Smooth muscle cell (in vitro differentiated cells): ENCODE data around the gene NDUFC2. TPM values are rescaled to one million over a fixed set of nuclear protein-coding genes. Genes with fewer than 3 reads are reported as not detected.

Experiments
- DNase-seq: peaks from one replicate; lab custom pipeline; 2025; ENCODE audit not compliant: unreplicated experiment; lab: John Stamatoyannopoulos, UW
- H2AFZ ChIP-seq: fragments of 200-600 bp; sonication (generic); 2 replicates; pipeline ENCODE4 v1.6.0; 2016; ENCODE audit warnings: antibody characterized with exemption, low read depth, mild to moderate bottlenecking
- H3F3A ChIP-seq: fragments of 200-600 bp; sonication (generic); 2 replicates; pipeline ENCODE4 v1.6.0; 2017; ENCODE audit warnings: antibody characterized with exemption, low read depth
- H3K27ac ChIP-seq: fragments of 200-600 bp; sonication (generic); 2 replicates; pipeline ENCODE4 v1.5.1; 2016; ENCODE audit warnings: low read depth, mild to moderate bottlenecking
- H3K27me3 ChIP-seq: fragments of 200-600 bp; sonication (generic); 2 replicates; pipeline ENCODE4 v1.6.1; 2016; ENCODE audit warnings: low read depth, mild to moderate bottlenecking
- H3K36me3 ChIP-seq: fragments of 200-600 bp; sonication (generic); 2 replicates; pipeline ENCODE4 v1.5.1; 2016; ENCODE audit warnings: low read depth
- H3K4me1 ChIP-seq: fragments of 200-600 bp; sonication (generic); 2 replicates; pipeline ENCODE4 v1.5.1; 2016; ENCODE audit warnings: low read depth
- H3K4me2 ChIP-seq: fragments of 200-600 bp; sonication (generic); 2 replicates; pipeline ENCODE4 v1.6.0; 2016; ENCODE audit warnings: mild to moderate bottlenecking
- H3K4me3 ChIP-seq: fragments of 200-600 bp; sonication (generic); 2 replicates; pipeline ENCODE4 v1.5.1; 2016; ENCODE audit warnings: mild to moderate bottlenecking
- H3K79me2 ChIP-seq: fragments of 200-600 bp; sonication (generic); 2 replicates; pipeline ENCODE4 v1.6.0; 2016; ENCODE audit warnings: low read depth, mild to moderate bottlenecking
- H3K9ac ChIP-seq: fragments of 200-600 bp; sonication (generic); 2 replicates; pipeline ENCODE4 v1.6.0; 2016; ENCODE audit warnings: low read depth
- H3K9me3 ChIP-seq: fragments of 200-600 bp; sonication (generic); replicated peaks from 2 replicates; pipeline ENCODE4 v1.5.1; 2016; ENCODE audit warnings: low read depth
- H4K20me1 ChIP-seq: fragments of 200-600 bp; sonication (generic); 2 replicates; pipeline ENCODE4 v1.6.0; 2016; ENCODE audit warnings: low read depth
- WGBS: methylation state at CpG from one replicate; pipeline ENCODE4 v1.1.7; 2016; ENCODE audit warnings: low lambda C conversion rate; 5-methylcytosine and 5-hydroxymethylcytosine counted together
- polyA plus RNA-seq: library from polyadenylated mRNA; unstranded; fragments of >200 nt; fragmentation: Nextera tagmentation; extraction: Ambion mirVana; gene quantifications from 2 replicates; pipeline ENCODE4 v1.2.1, GENCODE V29; 2016
- total RNA-seq: library from RNA; depleted of rRNA; stranded (reverse); fragments of >200 nt; gene quantifications from 2 replicates; pipeline ENCODE4 v1.2.3, GENCODE V29; 2014
- TF ChIP-seq, protein P1 (sequence below): fragments of 200-600 bp; sonication (generic); IDR thresholded peaks from 2 replicates; pipeline ENCODE4 v1.5.1; 2017; ENCODE audit warnings: borderline replicate concordance, mild to moderate bottlenecking, antibody characterized with exemption; ENCODE audit not compliant: insufficient read depth, poor library complexity, severe bottlenecking

Gene NDUFC2
- total and polyA plus RNA-seq, 2 experiments from 2014 or later: 164 to 472 TPM

DNA sequence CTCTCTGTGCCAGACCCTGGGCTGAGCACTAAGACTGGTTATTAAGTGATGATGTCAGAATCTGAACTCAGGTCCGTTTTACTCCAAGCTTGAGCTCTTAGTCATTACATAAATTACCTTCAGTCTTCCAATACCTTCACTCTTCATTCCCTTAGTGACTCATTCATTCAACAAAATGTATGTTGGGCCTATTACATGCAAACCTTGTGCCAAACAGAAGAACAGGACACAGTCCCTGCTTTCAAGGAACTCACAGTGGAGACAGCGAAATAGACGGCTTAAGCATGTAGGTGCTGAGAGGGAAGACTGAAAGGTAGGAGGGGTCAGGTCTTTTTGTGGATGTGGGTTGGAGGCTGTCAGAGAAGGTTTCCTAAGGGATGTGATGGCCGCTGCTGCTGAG, 59.9 kb downstream of the NDUFC2 start:
- Histone ChIP-seq H3K9ac (no peak overlapping the region), H4K20me1 (no peaks in the 10 kb centered on the region), H3K9me3 (no peaks in the 10 kb centered on the region), H2AFZ (no peak overlapping the region), H3K27me3 (no peaks in the 10 kb centered on the region), H3K79me2 (no peaks in the 10 kb centered on the region), H3K4me3 (no peak overlapping the region), H3K4me2 (no peak overlapping the region), H3K4me1 (peaks cover 5% of the 10 kb centered on the region), H3K36me3 (no peaks in the 10 kb centered on the region), H3K27ac (no peak overlapping the region), H3F3A (no peaks in the 10 kb centered on the region)
- TF ChIP-seq, protein P1, sequence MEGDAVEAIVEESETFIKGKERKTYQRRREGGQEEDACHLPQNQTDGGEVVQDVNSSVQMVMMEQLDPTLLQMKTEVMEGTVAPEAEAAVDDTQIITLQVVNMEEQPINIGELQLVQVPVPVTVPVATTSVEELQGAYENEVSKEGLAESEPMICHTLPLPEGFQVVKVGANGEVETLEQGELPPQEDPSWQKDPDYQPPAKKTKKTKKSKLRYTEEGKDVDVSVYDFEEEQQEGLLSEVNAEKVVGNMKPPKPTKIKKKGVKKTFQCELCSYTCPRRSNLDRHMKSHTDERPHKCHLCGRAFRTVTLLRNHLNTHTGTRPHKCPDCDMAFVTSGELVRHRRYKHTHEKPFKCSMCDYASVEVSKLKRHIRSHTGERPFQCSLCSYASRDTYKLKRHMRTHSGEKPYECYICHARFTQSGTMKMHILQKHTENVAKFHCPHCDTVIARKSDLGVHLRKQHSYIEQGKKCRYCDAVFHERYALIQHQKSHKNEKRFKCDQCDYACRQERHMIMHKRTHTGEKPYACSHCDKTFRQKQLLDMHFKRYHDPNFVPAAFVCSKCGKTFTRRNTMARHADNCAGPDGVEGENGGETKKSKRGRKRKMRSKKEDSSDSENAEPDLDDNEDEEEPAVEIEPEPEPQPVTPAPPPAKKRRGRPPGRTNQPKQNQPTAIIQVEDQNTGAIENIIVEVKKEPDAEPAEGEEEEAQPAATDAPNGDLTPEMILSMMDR: no peak
- WGBS: 52% methylated on average over 4 of the region's 4 CpGs
- DNase-seq: no peak

Other genes with a start within 250 kb of the NDUFC2 start
- gene INTS4, start 85.2 kb downstream of the NDUFC2 start, total RNA-seq: 28.9 and 35.7 TPM in 2 replicates
- gene INTS4, start 85.2 kb downstream of the NDUFC2 start, polyA plus RNA-seq: 21.2 and 22.4 TPM in 2 replicates
- 0.45 and 1.5 TPM in 2 replicates for gene KCTD14, start 56.6 kb downstream of the NDUFC2 start, total RNA-seq
- gene KCTD14, start 56.6 kb downstream of the NDUFC2 start, polyA plus RNA-seq: 1.7 and 4.6 TPM in 2 replicates
- not detected in 2 replicates for gene THRSP, start 16.0 kb downstream of the NDUFC2 start, total RNA-seq
- not detected in 2 replicates for gene THRSP, start 16.0 kb downstream of the NDUFC2 start, polyA plus RNA-seq
- gene ALG8, start 59.8 kb upstream of the NDUFC2 start, total RNA-seq: 68.3 and 103 TPM in 2 replicates
- gene ALG8, start 59.8 kb upstream of the NDUFC2 start, polyA plus RNA-seq: 62.0 and 66.4 TPM in 2 replicates
- 18.5 and 23.5 TPM in 2 replicates for gene KCTD21, start 108.8 kb upstream of the NDUFC2 start, total RNA-seq
- gene KCTD21, start 108.8 kb upstream of the NDUFC2 start, polyA plus RNA-seq: 4.9 and 6.6 TPM in 2 replicates
- gene USP35, start 109.1 kb upstream of the NDUFC2 start, total RNA-seq: 9.5 and 10.5 TPM in 2 replicates
- gene USP35, start 109.1 kb upstream of the NDUFC2 start, polyA plus RNA-seq: 4.5 and 7.3 TPM in 2 replicates